ENCODE measurements around the gene SCN9A.

Gene SCN9A

DNA sequence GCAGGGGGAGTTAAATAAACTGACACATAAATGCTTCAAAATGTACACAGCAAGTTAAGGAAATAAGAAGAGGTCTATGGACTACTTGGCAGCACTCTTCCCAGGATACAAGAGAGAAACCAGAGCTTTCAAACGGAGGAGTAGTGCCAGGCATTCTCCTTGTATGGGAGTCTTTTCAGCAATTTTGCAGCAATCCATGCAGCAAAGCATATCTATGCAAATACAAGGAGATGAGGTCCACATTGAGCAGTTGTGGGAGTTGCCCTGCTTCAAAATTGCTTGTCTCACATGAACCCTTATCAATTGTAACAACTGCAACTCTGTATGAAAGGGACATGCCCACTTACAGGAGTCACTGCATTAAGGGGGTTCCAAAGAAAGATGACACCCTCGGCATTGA is 37.8 kb downstream of the SCN9A start:
- TF ChIP-seq, protein P1, sequence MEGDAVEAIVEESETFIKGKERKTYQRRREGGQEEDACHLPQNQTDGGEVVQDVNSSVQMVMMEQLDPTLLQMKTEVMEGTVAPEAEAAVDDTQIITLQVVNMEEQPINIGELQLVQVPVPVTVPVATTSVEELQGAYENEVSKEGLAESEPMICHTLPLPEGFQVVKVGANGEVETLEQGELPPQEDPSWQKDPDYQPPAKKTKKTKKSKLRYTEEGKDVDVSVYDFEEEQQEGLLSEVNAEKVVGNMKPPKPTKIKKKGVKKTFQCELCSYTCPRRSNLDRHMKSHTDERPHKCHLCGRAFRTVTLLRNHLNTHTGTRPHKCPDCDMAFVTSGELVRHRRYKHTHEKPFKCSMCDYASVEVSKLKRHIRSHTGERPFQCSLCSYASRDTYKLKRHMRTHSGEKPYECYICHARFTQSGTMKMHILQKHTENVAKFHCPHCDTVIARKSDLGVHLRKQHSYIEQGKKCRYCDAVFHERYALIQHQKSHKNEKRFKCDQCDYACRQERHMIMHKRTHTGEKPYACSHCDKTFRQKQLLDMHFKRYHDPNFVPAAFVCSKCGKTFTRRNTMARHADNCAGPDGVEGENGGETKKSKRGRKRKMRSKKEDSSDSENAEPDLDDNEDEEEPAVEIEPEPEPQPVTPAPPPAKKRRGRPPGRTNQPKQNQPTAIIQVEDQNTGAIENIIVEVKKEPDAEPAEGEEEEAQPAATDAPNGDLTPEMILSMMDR (IDR thresholded peaks at IDR 0.05; ENCODE audit: low read length) = no peak
- TF ChIP-seq EZH2 (IDR thresholded peaks at IDR 0.05; ENCODE audit: borderline replicate concordance, low read length) = no peak
- Histone ChIP-seq H3K79me2 (ENCODE audit: insufficient read depth, low read length) (no peaks in the 10 kb centered on the region), H2AFZ (ENCODE audit: low read length) (no peak overlapping the region)

DNA sequence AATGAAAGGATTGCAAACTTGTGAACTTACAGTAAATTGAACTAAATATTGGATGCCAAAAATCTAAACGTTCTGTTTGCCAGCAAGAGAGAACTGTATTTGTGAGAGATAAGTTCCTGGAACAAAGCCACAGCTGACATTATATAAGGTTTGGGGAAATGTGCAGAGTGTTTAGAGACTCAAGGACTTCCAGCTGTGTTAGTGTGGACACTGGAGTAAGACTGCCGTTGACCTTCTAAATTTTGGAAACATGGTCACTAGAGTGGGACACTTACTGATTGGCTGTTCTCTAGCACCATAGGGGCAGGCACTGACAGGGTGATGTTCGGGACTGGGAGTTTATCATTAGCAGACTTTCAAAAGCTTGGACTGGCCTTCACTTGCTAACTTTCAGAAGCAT is 40.5 kb downstream of the SCN9A start:
- H3K9ac ChIP-seq (ENCODE audit: low read length) = no peak overlapping the region
- H4K20me1 ChIP-seq (ENCODE audit: insufficient read depth, low read length) = no peaks in the 10 kb centered on the region
- H3K27me3 ChIP-seq (ENCODE audit: insufficient read depth, low read length) = no peaks in the 10 kb centered on the region
- no peak overlapping the region for H3K4me2 ChIP-seq (ENCODE audit: low read length)
- no peaks in the 10 kb centered on the region for H3K36me3 ChIP-seq (ENCODE audit: insufficient read depth, low read length)
- H3K4me1 ChIP-seq (ENCODE audit: insufficient read depth, low read length, severe bottlenecking) = no peaks in the 10 kb centered on the region
- TF ChIP-seq EZH2 (IDR thresholded peaks at IDR 0.05; ENCODE audit: borderline replicate concordance, low read length) = no peak
- H3K27ac ChIP-seq (ENCODE audit: low read depth, low read length, poor library complexity, severe bottlenecking) = no peak overlapping the region
- H3K4me3 ChIP-seq (ENCODE audit: low read depth, low read length, poor library complexity, severe bottlenecking) = no peak overlapping the region
- H3K79me2 ChIP-seq (ENCODE audit: insufficient read depth, low read length) = no peaks in the 10 kb centered on the region
- H3K9me2 ChIP-seq (ENCODE audit: low read depth, low read length) = no peaks in the 10 kb centered on the region
- H3K9me3 ChIP-seq (ENCODE audit: low read length) = no peaks in the 10 kb centered on the region
- no peak overlapping the region for H2AFZ ChIP-seq (ENCODE audit: low read length)
- H3F3A ChIP-seq (ENCODE audit: insufficient read depth, low read length) = no peaks in the 10 kb centered on the region

More for the DNA sequence above, 37.8 kb downstream of the SCN9A start:
- Histone ChIP-seq H3K9me3 (ENCODE audit: low read length) (no peaks in the 10 kb centered on the region), H3K36me3 (ENCODE audit: insufficient read depth, low read length) (no peaks in the 10 kb centered on the region), H3K9me2 (ENCODE audit: low read depth, low read length) (no peaks in the 10 kb centered on the region), H3K4me1 (ENCODE audit: insufficient read depth, low read length, severe bottlenecking) (no peaks in the 10 kb centered on the region), H3K4me2 (ENCODE audit: low read length) (no peak overlapping the region), H3K27ac (ENCODE audit: low read depth, low read length, poor library complexity, severe bottlenecking) (no peak overlapping the region), H4K20me1 (ENCODE audit: insufficient read depth, low read length) (no peaks in the 10 kb centered on the region), H3F3A (ENCODE audit: insufficient read depth, low read length) (no peaks in the 10 kb centered on the region), H3K27me3 (ENCODE audit: insufficient read depth, low read length) (no peaks in the 10 kb centered on the region), H3K4me3 (ENCODE audit: low read depth, low read length, poor library complexity, severe bottlenecking) (no peak overlapping the region), H3K9ac (ENCODE audit: low read length) (no peak overlapping the region)

- Histone ChIP-seq H3F3A (ENCODE audit: insufficient read depth, low read length) (no peaks in the 10 kb centered on the region), H3K79me2 (ENCODE audit: insufficient read depth, low read length) (no peaks in the 10 kb centered on the region), H3K27ac (ENCODE audit: low read depth, low read length, poor library complexity, severe bottlenecking) (no peak overlapping the region), H3K4me1 (ENCODE audit: insufficient read depth, low read length, severe bottlenecking) (no peaks in the 10 kb centered on the region), H2AFZ (ENCODE audit: low read length) (no peak overlapping the region), H4K20me1 (ENCODE audit: insufficient read depth, low read length) (no peaks in the 10 kb centered on the region), H3K4me3 (ENCODE audit: low read depth, low read length, poor library complexity, severe bottlenecking) (no peak overlapping the region), H3K9me2 (ENCODE audit: low read depth, low read length) (no peaks in the 10 kb centered on the region), H3K4me2 (ENCODE audit: low read length) (no peak overlapping the region), H3K9ac (ENCODE audit: low read length) (no peak overlapping the region), H3K9me3 (ENCODE audit: low read length) (no peaks in the 10 kb centered on the region), H3K27me3 (ENCODE audit: insufficient read depth, low read length) (no peaks in the 10 kb centered on the region), H3K36me3 (ENCODE audit: insufficient read depth, low read length) (no peaks in the 10 kb centered on the region)
- TF ChIP-seq, protein P1 (IDR thresholded peaks at IDR 0.05; ENCODE audit: low read length) = no peak
- no peak for TF ChIP-seq EZH2 (IDR thresholded peaks at IDR 0.05; ENCODE audit: borderline replicate concordance, low read length)
Observed at GRCh38 chr2:166334805-166335204, 40.9 kb downstream of the SCN9A start.

DNA sequence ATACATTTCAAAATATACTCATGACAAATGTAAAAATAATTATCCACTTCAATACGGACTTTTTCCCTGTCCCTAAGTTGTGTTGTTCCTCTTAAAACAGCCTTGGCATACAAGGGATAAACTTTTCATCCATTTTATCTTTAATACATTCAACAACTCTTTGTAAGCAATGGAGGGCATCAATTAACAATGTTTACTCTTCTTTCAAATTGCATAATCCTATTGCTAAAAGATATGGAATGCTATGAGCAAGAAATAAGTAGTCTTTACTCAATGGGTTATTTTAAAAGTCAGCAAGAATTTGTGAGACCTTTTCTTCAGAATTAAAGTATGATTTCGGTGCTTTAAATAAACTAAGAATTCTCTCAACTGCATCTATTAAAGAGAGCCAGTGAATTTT is 41.9 kb downstream of the SCN9A start:
- Histone ChIP-seq H4K20me1 (ENCODE audit: insufficient read depth, low read length) (no peaks in the 10 kb centered on the region), H3K4me3 (ENCODE audit: low read depth, low read length, poor library complexity, severe bottlenecking) (no peak overlapping the region)
- TF ChIP-seq, protein P1 (IDR thresholded peaks at IDR 0.05; ENCODE audit: low read length) = no peak
- no peak for TF ChIP-seq EZH2 (IDR thresholded peaks at IDR 0.05; ENCODE audit: borderline replicate concordance, low read length)

More for the DNA sequence above, 41.9 kb downstream of the SCN9A start:
- Histone ChIP-seq H3K4me1 (ENCODE audit: insufficient read depth, low read length, severe bottlenecking) (no peaks in the 10 kb centered on the region), H3K27ac (ENCODE audit: low read depth, low read length, poor library complexity, severe bottlenecking) (no peak overlapping the region), H3K36me3 (ENCODE audit: insufficient read depth, low read length) (no peaks in the 10 kb centered on the region), H3K79me2 (ENCODE audit: insufficient read depth, low read length) (no peaks in the 10 kb centered on the region), H3K9me3 (ENCODE audit: low read length) (no peaks in the 10 kb centered on the region), H3K4me2 (ENCODE audit: low read length) (no peak overlapping the region), H2AFZ (ENCODE audit: low read length) (no peak overlapping the region), H3K9ac (ENCODE audit: low read length) (no peak overlapping the region), H3F3A (ENCODE audit: insufficient read depth, low read length) (no peaks in the 10 kb centered on the region), H3K27me3 (ENCODE audit: insufficient read depth, low read length) (no peaks in the 10 kb centered on the region), H3K9me2 (ENCODE audit: low read depth, low read length) (no peaks in the 10 kb centered on the region)
